Naive thymus-derived CD4-positive, alpha-beta T cell (primary cell): ENCODE results near the gene CLEC1B. TPM values are rescaled to one million over a fixed set of nuclear protein-coding genes. Genes with fewer than 3 reads are reported as not detected.
"Not testable (repeated sequence)": the region's sequence is repeated elsewhere in the genome, so short reads cannot be mapped to it uniquely, and the experiment has no call there.

Experiments
- ATAC-seq: fragments of 150-1000 bp; cut with Tn5 transposase; 2 replicates; pipeline ENCODE4 v1.10.0; 2021; ENCODE audit warnings: mild to moderate bottlenecking, moderate library complexity
- CTCF ChIA-PET: fragments of 350-600 bp; sonication (Branson Sonifier 250); formaldehyde crosslinking; loops from one replicate; lab custom pipeline; 2021; ENCODE audit warnings: antibody characterized with exemption; lab: Charles Lee
- POLR2A ChIA-PET: fragments of 350-600 bp; sonication (Branson Sonifier 250); formaldehyde crosslinking; loops from one replicate; lab custom pipeline; 2021; ENCODE audit warnings: antibody characterized with exemption, inconsistent platforms; lab: Charles Lee
- DNase-seq, 9 donors: peaks; one replicate each; pipeline versions ENCODE4 v3.0.0 to v3.0.0-alpha.2; 2020 to 2022; ENCODE audit warnings: mixed read lengths in 1 of 9
- H3K27ac ChIP-seq: one replicate; pipeline ENCODE4 v1.7.0; 2013; ENCODE audit warnings: mild to moderate bottlenecking, low read depth, low read length, moderate library complexity
- H3K27me3 ChIP-seq, 2 donors: one replicate each; pipeline ENCODE4 v1.7.0; 2013; ENCODE audit warnings: low read length in 2 of 2, mild to moderate bottlenecking in 2 of 2, moderate library complexity in 2 of 2; ENCODE audit not compliant: control insufficient read depth in 2 of 2, insufficient read depth in 2 of 2
- H3K36me3 ChIP-seq, 3 experiments: 1 replicate in 2 of 3; 2 replicates in 1 of 3; pipeline ENCODE4 v1.7.0; 2013; ENCODE audit warnings: low read length in 3 of 3, mild to moderate bottlenecking in 3 of 3, moderate library complexity in 1 of 3; ENCODE audit not compliant: insufficient read depth in 3 of 3, control insufficient read depth in 2 of 3
- H3K4me1 ChIP-seq, 2 donors: one replicate each; pipeline ENCODE4 v1.7.0; 2013; ENCODE audit warnings: low read length in 2 of 2, mild to moderate bottlenecking in 2 of 2, moderate library complexity in 1 of 2; ENCODE audit not compliant: control insufficient read depth in 2 of 2, insufficient read depth in 2 of 2
- H3K4me3 ChIP-seq: 2 replicates; pipeline ENCODE4 v1.7.0; 2013; ENCODE audit warnings: mild to moderate bottlenecking, low read length
- H3K9me3 ChIP-seq, 3 experiments: 1 replicate in 2 of 3; 2 replicates in 1 of 3; pipeline ENCODE4 v1.7.0; 2013; ENCODE audit warnings: low read length in 3 of 3; ENCODE audit not compliant: control insufficient read depth in 2 of 3
- H3K27ac Mint-ChIP-seq, 9 donors: one replicate each; pipeline ENCODE4 v1.8.0; 2020 to 2022; ENCODE audit warnings: mixed read lengths in 9 of 9, mild to moderate bottlenecking in 8 of 9, moderate library complexity in 5 of 9, inconsistent platforms in 2 of 9
- H3K27me3 Mint-ChIP-seq, 5 donors: one replicate each; pipeline ENCODE4 v1.8.0; 2021 to 2022; ENCODE audit warnings: mixed read lengths in 5 of 5, mild to moderate bottlenecking in 1 of 5
- H3K36me3 Mint-ChIP-seq, 5 donors: one replicate each; pipeline ENCODE4 v1.8.0; 2020 to 2022; ENCODE audit warnings: mixed read lengths in 5 of 5, mild to moderate bottlenecking in 3 of 5, inconsistent platforms in 1 of 5
- H3K4me1 Mint-ChIP-seq, 7 donors: one replicate each; pipeline ENCODE4 v1.8.0; 2020 to 2022; ENCODE audit warnings: mixed read lengths in 7 of 7, mild to moderate bottlenecking in 3 of 7, inconsistent platforms in 1 of 7
- H3K4me3 Mint-ChIP-seq, 10 donors: one replicate each; pipeline ENCODE4 v1.8.0; 2020 to 2022; ENCODE audit warnings: mild to moderate bottlenecking in 10 of 10, mixed read lengths in 10 of 10, moderate library complexity in 6 of 10, inconsistent platforms in 2 of 10
- H3K9me3 Mint-ChIP-seq, 11 donors: one replicate each; pipeline ENCODE4 v1.8.0; 2020 to 2022; ENCODE audit warnings: mixed read lengths in 11 of 11, mild to moderate bottlenecking in 4 of 11, inconsistent platforms in 1 of 11, moderate library complexity in 1 of 11
- intact Hi-C, 2 donors: fragments of 100-400 bp; cut with micrococcal nuclease; formaldehyde crosslinking; loops; one replicate each; pipeline ENCODE4 v1.15.1; 2023
- polyA plus RNA-seq, 2 donors: library from polyadenylated mRNA; unstranded; fragments of 300-500 nt; fragmentation: Illumina TruSeq; gene quantifications; one replicate each; pipeline ENCODE4 v1.2.3, GENCODE V29; 2021
- total RNA-seq, 6 experiments: library from RNA in 5 of 6; stranded (reverse) in 5 of 6; gene quantifications; 1 replicate in 5 of 6; 2 replicates in 1 of 6; pipeline ENCODE4 v1.2.3 and lab custom pipeline; 2021 to 2026

The CLEC1B gene
- total and polyA plus RNA-seq, 7 experiments from 2014 or later = 0.91 TPM; not detected in 6

DNA sequence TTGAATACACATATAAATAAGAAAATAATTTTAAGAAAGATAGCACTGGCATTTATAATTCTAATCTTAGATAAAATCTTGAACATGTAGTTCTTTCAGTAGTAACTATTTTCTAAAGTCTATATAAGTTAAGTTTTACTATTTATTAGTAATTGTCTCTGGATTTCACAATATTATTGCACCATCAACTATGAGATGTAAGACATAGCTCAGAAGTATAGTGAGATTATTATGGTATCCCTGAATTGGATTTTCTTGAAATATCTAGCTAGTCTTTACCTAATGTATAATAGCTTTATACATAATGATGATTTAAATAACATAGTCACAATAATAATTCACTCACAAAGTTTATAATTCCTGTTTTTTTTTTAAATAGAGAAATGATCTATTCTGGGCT, 21.0 kb downstream of the CLEC1B start:
- POLR2A ChIA-PET = interaction anchor here (0.8 kb wide), 1 partner anchor 10 kb away, joined by 3 read pairs; no protein-coding TSS in a partner anchor
- no peak for ATAC-seq
- Histone ChIP-seq H3K4me1 (no peaks in the 10 kb centered on the region), H3K36me3 (no peaks in the 10 kb centered on the region), H3K27me3 (no peaks in the 10 kb centered on the region), H3K9me3 (no peaks in the 10 kb centered on the region), H3K27ac (no peak overlapping the region), H3K4me3 (no peak overlapping the region)
- Mint-ChIP-seq H3K4me3 (no peak overlapping the region), H3K27me3 (peaks cover 0 to 61% (median 6%) of the 10 kb centered on the region in 5 donors), H3K4me1 (peaks cover 0 to under 1% (median 0%) of the 10 kb centered on the region in 7 donors), H3K9me3 (peaks cover 2 to 25% (median 10%) of the 10 kb centered on the region in 11 donors), H3K27ac (no peak overlapping the region), H3K36me3 (peaks cover 6 to 13% (median 8%) of the 10 kb centered on the region in 5 donors)
- intact Hi-C loops = no loop called here
- DNase-seq = no peak
- CTCF ChIA-PET = interaction anchor here (0.7 kb wide), 2 partner anchors 22 to 762 kb away, joined by 3 to 4 read pairs; no protein-coding TSS in a partner anchor

DNA sequence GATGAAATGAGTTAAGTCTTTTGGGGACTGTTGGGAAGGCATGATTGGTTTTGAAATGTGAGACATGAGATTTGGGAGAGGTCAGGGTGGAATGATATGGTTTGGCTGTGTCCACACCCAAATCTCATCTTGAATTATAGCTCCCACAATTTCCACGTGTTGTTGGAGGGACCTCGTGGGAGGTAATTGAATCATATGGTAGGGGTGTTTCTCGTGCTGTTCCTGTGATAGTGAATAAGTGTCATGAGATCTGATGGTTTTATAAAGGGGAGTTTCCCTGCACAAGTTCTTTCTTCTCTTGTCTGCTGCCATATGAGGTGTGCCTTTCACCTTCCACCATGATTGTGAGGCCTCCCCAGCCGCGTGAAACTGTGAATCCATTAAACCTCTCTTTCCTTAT, 22.3 kb downstream of the CLEC1B start:
- H3K27me3 ChIP-seq, H3K36me3 ChIP-seq, H3K9me3 ChIP-seq, DNase-seq, H3K27ac Mint-ChIP-seq, H3K4me3 ChIP-seq, ATAC-seq, H3K4me3 Mint-ChIP-seq, H3K4me1 Mint-ChIP-seq, H3K4me1 ChIP-seq, H3K27ac ChIP-seq, intact Hi-C loops: not testable (repeated sequence)
- CTCF ChIA-PET = interaction anchor here (0.7 kb wide), 1 partner anchor 168 kb away, joined by 3 read pairs; no protein-coding TSS in a partner anchor
- peaks cover 2 to 25% (median 10%) of the 10 kb centered on the region in 11 donors for H3K9me3 Mint-ChIP-seq
- peaks cover 0 to 61% (median 6%) of the 10 kb centered on the region in 5 donors for H3K27me3 Mint-ChIP-seq
- POLR2A ChIA-PET = interaction anchor here (0.6 kb wide), 1 partner anchor 1003 kb away, joined by 5 read pairs; no protein-coding TSS in a partner anchor
- peaks cover 6 to 13% (median 8%) of the 10 kb centered on the region in 5 donors for H3K36me3 Mint-ChIP-seq

- POLR2A ChIA-PET = no interaction called here
- no peak overlapping the region for H3K27ac Mint-ChIP-seq
- Histone ChIP-seq H3K27me3 (no peaks in the 10 kb centered on the region), H3K9me3 (no peaks in the 10 kb centered on the region), H3K36me3 (no peaks in the 10 kb centered on the region), H3K4me3 (no peak overlapping the region), H3K27ac (no peak overlapping the region), H3K4me1 (no peaks in the 10 kb centered on the region)
- DNase-seq = no peak
- CTCF ChIA-PET = no interaction called here
- H3K36me3 Mint-ChIP-seq = peaks cover 6 to 13% (median 8%) of the 10 kb centered on the region in 5 donors
- H3K9me3 Mint-ChIP-seq = peaks cover 2 to 25% (median 10%) of the 10 kb centered on the region in 11 donors
- H3K4me1 Mint-ChIP-seq = peaks cover 0 to 2% (median 0%) of the 10 kb centered on the region in 7 donors
- no peak overlapping the region for H3K4me3 Mint-ChIP-seq
- intact Hi-C loops = no loop called here
- no peak for ATAC-seq
- H3K27me3 Mint-ChIP-seq = peaks cover 0 to 58% (median 6%) of the 10 kb centered on the region in 5 donors
These were observed 23.3 kb downstream of the CLEC1B start for GRCh38 chr12:9975614-9976013.

GRCh38 chr12:9974731-9975130, 24.2 kb downstream of the CLEC1B start:
- POLR2A ChIA-PET, ATAC-seq, intact Hi-C loops, H3K4me1 Mint-ChIP-seq, H3K4me3 Mint-ChIP-seq, H3K9me3 ChIP-seq, CTCF ChIA-PET, H3K4me3 ChIP-seq, DNase-seq, H3K36me3 ChIP-seq, H3K4me1 ChIP-seq, H3K27ac ChIP-seq, H3K27me3 ChIP-seq, H3K27ac Mint-ChIP-seq: not testable (repeated sequence)
- Mint-ChIP-seq H3K9me3 (peaks cover 2 to 25% (median 10%) of the 10 kb centered on the region in 11 donors), H3K36me3 (peaks cover 6 to 12% (median 8%) of the 10 kb centered on the region in 5 donors), H3K27me3 (peaks cover 0 to 50% (median 0%) of the 10 kb centered on the region in 5 donors)

DNA sequence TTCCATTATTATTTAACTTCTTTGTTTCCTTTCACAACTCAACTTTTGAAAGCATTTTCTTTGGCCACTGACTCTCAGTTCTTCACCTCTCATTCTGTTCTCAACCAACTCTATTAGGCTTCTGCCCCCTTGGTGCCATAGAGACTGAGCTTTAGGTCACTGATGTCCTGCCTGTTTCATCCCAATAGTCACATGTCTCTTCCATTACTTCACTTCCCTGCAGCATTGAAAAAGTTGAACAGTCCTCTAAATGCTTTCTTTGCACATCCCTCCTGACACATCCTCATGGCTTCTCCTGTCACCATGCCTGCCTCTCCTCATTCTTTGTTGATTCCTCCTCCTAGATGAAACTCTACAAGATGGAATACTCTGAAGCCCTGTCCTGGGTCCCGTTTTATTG, 25.0 kb downstream of the CLEC1B start:
- ATAC-seq (no peak), DNase-seq (no peak)
- no peaks in the 10 kb centered on the region for H3K9me3 ChIP-seq
- H3K27me3 Mint-ChIP-seq = peaks cover 0 to 46% (median 0%) of the 10 kb centered on the region in 5 donors
- H3K27me3 ChIP-seq = no peaks in the 10 kb centered on the region
- POLR2A ChIA-PET = no interaction called here
- no peak overlapping the region for H3K4me3 Mint-ChIP-seq
- H3K9me3 Mint-ChIP-seq = peaks cover 2 to 25% (median 10%) of the 10 kb centered on the region in 11 donors
- no peak overlapping the region for H3K4me3 ChIP-seq
- CTCF ChIA-PET = no interaction called here
- H3K4me1 ChIP-seq = no peaks in the 10 kb centered on the region
- peaks cover 6 to 12% (median 8%) of the 10 kb centered on the region in 5 donors for H3K36me3 Mint-ChIP-seq
- H3K27ac Mint-ChIP-seq = no peak overlapping the region
- intact Hi-C loops = no loop called here
- peaks cover 0 to 2% (median 0%) of the 10 kb centered on the region in 7 donors for H3K4me1 Mint-ChIP-seq
- H3K27ac ChIP-seq = no peak overlapping the region
- no peaks in the 10 kb centered on the region for H3K36me3 ChIP-seq

GRCh38 chr12:9971181-9971580, 27.7 kb downstream of the CLEC1B start, which contains the start of gene CLEC12A:
Gene CLEC12A, plus strand, starts transcription at chr12:9971409. Its CDS starts 188 bp downstream, at chr12:9971597.
- no peak within 1 kb of the TSS for H3K4me3 ChIP-seq
- ChIA-PET POLR2A (no interaction called here), CTCF (no interaction called here)
- no peaks in the 10 kb centered on the region for H3K36me3 ChIP-seq
- peaks cover 0 to 7% (median 6%) of the 10 kb centered on the region in 5 donors for H3K36me3 Mint-ChIP-seq
- no peak within 1 kb of the TSS for H3K27ac ChIP-seq
- no peaks in the 10 kb centered on the region for H3K4me1 ChIP-seq
- no peaks in the 10 kb centered on the region for H3K27me3 ChIP-seq
- H3K27me3 Mint-ChIP-seq = peaks cover 0 to 40% (median 0%) of the 10 kb centered on the region in 5 donors
- peak; percentile 53 for ATAC-seq
- H3K4me1 Mint-ChIP-seq = peaks cover 0 to 4% (median 0%) of the 10 kb centered on the region in 7 donors
- H3K9me3 Mint-ChIP-seq = peaks cover 0 to 11% (median 5%) of the 10 kb centered on the region in 11 donors
- DNase-seq = no peak
- intact Hi-C loops = no loop called here
- H3K9me3 ChIP-seq = no peaks in the 10 kb centered on the region
- peak within 1 kb of the TSS in 1 of 9 donors; percentile 14 for H3K27ac Mint-ChIP-seq
- H3K4me3 Mint-ChIP-seq = no peak within 1 kb of the TSS

DNA sequence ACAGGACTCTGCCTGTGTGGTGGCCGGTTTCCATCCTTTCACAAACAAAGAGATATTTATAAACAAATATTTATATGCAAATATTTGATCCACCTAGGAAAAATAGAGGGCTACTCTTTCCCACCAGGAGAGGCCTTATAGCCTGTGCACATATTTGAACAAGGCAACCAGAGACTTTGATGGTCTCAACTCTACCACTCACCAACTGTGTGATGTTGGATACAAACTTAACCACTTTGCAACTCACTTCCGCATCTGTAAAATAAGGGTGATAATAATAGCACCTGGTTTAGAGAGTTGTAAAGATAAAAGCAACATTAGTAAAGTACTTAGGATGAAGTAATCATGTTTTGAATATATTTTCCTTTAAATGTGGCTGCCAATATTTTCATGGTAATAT, 29.2 kb downstream of the CLEC1B start:
- H3K27me3 Mint-ChIP-seq = peaks cover 0 to 36% (median 0%) of the 10 kb centered on the region in 5 donors
- peaks cover 0 to 3% (median 0%) of the 10 kb centered on the region in 5 donors for H3K36me3 Mint-ChIP-seq

More for the DNA sequence above, 29.2 kb downstream of the CLEC1B start:
- Histone ChIP-seq H3K27me3 (no peaks in the 10 kb centered on the region), H3K9me3 (no peaks in the 10 kb centered on the region), H3K36me3 (no peaks in the 10 kb centered on the region), H3K4me1 (no peaks in the 10 kb centered on the region), H3K27ac (no peak overlapping the region), H3K4me3 (no peak overlapping the region)
- POLR2A ChIA-PET = no interaction called here
- intact Hi-C loops = no loop called here
- Mint-ChIP-seq H3K4me1 (peaks cover 0 to 4% (median 0%) of the 10 kb centered on the region in 7 donors), H3K27ac (no peak overlapping the region), H3K4me3 (no peak overlapping the region), H3K9me3 (no peaks in the 10 kb centered on the region)
- CTCF ChIA-PET = no interaction called here
- no peak for ATAC-seq
- no peak for DNase-seq
